ENCODE results near the gene SRSF3. TPM values are rescaled to one million over a fixed set of nuclear protein-coding genes. Genes with fewer than 3 reads are reported as not detected.

Gene SRSF3
- total and polyA plus RNA-seq, 9 of the 15 experiments (the other 6 are each of a cell fraction or from before 2014, with no cell fraction given), result 337 to 1,200 (median 518) TPM

GRCh38 chr6:36594029-36594815 lies at the start of gene SRSF3 (continued):
- TF ChIP-seq CHD7 (IDR thresholded peaks at IDR 0.05; ENCODE audit: low read depth, low read length) (no peak), ZNF830 (CRISPR knock-in tag; IDR thresholded peaks at IDR 0.05) (peak; percentile 95), HNRNPL (IDR thresholded peaks at IDR 0.05; ENCODE audit: low read depth, low read length) (peak; percentile 83), ZNF655 (CRISPR knock-in tag; IDR thresholded peaks at IDR 0.05) (no peak), ZNF324 (CRISPR knock-in tag; IDR thresholded peaks at IDR 0.05) (no peak), HDAC2 (IDR thresholded peaks at IDR 0.05) (0 out of 2 replicates have a peak, but pooled peaks have one; percentile 36), ZNF184 (CRISPR knock-in tag; IDR thresholded peaks at IDR 0.05) (no peak), MXI1 (IDR thresholded peaks at IDR 0.05; ENCODE audit: low read depth, low read length) (peak; percentile 28; the same call in 1 of the 2 replicates), ZNF280A (IDR thresholded peaks at IDR 0.05; ENCODE audit: low read depth, partially characterized antibody) (no peak), ZFX (CRISPR knock-in tag; IDR thresholded peaks at IDR 0.05) (peak; percentile 98), MTA1 (IDR thresholded peaks at IDR 0.05; ENCODE audit: borderline replicate concordance) (peak; percentile 53; the same call in 1 of the 2 replicates)
- TF ChIP-seq, protein P1, sequence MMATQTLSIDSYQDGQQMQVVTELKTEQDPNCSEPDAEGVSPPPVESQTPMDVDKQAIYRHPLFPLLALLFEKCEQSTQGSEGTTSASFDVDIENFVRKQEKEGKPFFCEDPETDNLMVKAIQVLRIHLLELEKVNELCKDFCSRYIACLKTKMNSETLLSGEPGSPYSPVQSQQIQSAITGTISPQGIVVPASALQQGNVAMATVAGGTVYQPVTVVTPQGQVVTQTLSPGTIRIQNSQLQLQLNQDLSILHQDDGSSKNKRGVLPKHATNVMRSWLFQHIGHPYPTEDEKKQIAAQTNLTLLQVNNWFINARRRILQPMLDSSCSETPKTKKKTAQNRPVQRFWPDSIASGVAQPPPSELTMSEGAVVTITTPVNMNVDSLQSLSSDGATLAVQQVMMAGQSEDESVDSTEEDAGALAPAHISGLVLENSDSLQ (IDR thresholded peaks at IDR 0.05), result peak; percentile 62
